ACHN (cell line): ENCODE measurements around the gene PCDHB5.
"Not testable (repeated sequence)": the region's sequence is repeated elsewhere in the genome, so short reads cannot be mapped to it uniquely, and the experiment has no call there.

Source experiments
- DNase-seq: peaks from one replicate; pipeline ENCODE4 v3.0.0-alpha.2; 2015
- in situ Hi-C: cut with HindIII; loops from 2 replicates; pipeline ENCODE4 v1.10.0; 2017; ENCODE audit warnings: low sequenced_read_pairs, low pct_ligation_motif_present, low pct_unique_long_range_greater_than_20kb

The PCDHB5 gene

DNA sequence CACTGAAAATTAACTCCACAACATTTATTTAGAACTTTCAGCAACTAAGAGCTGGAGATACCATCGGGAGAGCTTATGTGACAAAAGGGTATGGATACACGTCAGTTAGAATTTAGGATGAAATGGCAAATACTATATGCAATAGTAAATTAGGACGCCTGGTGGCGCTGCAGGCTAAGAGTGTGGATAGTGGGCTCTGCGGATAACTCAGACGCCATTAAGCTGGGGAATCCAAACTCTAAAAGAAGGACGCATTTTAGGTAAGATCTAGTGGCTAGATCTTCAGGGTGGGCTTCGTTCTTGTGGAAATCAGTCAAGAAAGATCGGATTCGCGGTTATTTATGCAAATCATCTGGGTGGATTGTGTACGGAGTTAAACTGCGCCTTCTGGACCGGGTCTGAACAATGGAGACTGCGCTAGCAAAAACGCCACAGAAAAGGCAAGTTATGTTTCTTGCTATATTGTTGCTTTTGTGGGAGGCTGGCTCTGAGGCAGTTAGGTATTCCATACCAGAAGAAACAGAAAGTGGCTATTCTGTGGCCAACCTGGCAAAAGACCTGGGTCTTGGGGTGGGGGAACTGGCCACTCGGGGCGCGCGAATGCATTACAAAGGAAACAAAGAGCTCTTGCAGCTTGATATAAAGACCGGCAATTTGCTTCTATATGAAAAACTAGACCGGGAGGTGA, at the start of gene PCDHB5:
TSS of gene PCDHB5 (plus strand) at position 177 of the 688 bp plus-strand sequence. CDS start at position 406, 229 bp downstream.
- in situ Hi-C loops = no loop called here
- peak; percentile 5 for DNase-seq

DNA sequence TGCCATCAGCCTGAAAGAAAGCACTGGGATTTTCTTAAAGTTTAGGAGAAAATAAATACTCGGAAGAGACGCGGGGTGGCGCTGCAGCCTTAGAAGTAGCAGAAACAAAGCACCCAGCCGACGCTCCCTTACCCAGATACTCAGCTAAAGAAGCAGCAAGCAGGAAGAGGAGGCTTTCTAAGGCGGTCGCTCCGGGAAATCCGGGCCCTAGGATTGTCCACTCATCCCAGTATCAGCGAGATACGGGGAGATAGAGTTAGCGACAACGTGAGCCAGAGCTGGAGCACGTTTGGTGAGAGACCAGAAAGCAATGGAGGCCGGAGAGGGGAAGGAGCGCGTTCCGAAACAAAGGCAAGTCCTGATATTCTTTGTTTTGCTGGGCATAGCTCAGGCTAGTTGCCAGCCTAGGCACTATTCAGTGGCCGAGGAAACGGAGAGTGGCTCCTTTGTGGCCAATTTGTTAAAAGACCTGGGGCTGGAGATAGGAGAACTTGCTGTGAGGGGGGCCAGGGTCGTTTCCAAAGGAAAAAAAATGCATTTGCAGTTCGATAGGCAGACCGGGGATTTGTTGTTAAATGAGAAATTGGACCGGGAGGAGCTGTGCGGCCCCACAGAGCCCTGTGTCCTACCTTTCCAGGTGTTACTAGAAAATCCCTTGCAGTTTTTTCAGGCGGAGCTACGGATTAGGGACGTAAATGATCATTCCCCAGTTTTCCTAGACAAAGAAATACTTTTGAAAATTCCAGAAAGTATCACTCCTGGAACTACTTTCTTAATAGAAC, 40.3 kb upstream of the PCDHB5 start, which contains the start of gene PCDHB2:
TSS of gene PCDHB2 (plus strand) at position 135 of the 782 bp plus-strand sequence. CDS start at position 311, 176 bp downstream.
- peak; percentile 3 for DNase-seq
- in situ Hi-C loops = no loop called here

DNA sequence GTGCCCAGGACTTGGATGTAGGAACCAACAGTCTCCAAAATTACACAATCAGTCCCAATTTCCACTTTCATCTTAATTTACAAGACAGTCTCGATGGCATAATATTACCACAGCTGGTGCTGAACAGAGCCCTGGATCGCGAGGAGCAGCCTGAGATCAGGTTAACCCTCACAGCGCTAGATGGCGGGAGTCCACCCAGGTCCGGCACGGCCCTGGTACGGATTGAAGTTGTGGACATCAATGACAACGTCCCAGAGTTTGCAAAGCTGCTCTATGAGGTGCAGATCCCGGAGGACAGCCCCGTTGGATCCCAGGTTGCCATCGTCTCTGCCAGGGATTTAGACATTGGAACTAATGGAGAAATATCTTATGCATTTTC, 39.8 kb upstream of the PCDHB5 start:
- in situ Hi-C loops = no loop called here
- DNase-seq = no peak

DNA sequence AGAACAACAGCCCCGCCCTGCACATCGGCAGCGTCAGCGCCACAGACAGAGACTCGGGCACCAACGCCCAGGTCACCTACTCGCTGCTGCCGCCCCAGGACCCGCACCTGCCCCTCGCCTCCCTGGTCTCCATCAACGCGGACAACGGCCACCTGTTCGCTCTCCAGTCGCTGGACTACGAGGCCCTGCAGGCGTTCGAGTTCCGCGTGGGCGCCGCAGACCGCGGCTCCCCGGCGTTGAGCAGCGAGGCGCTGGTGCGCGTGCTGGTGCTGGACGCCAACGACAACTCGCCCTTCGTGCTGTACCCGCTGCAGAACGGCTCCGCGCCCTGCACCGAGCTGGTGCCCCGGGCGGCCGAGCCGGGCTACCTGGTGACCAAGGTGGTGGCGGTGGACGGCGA, 38.8 kb upstream of the PCDHB5 start:
- in situ Hi-C loops, DNase-seq: not testable (repeated sequence)

DNA sequence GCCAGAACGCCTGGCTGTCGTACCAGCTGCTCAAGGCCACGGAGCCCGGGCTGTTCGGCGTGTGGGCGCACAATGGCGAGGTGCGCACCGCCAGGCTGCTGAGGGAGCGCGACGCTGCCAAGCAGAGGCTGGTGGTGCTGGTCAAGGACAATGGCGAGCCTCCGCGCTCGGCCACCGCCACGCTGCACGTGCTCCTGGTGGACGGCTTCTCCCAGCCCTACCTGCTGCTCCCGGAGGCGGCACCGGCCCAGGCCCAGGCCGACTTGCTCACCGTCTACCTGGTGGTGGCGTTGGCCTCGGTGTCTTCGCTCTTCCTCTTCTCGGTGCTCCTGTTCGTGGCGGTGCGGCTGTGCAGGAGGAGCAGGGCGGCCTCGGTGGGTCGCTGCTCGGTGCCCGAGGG, 38.4 kb upstream of the PCDHB5 start:
- DNase-seq, in situ Hi-C loops: not testable (repeated sequence)

DNA sequence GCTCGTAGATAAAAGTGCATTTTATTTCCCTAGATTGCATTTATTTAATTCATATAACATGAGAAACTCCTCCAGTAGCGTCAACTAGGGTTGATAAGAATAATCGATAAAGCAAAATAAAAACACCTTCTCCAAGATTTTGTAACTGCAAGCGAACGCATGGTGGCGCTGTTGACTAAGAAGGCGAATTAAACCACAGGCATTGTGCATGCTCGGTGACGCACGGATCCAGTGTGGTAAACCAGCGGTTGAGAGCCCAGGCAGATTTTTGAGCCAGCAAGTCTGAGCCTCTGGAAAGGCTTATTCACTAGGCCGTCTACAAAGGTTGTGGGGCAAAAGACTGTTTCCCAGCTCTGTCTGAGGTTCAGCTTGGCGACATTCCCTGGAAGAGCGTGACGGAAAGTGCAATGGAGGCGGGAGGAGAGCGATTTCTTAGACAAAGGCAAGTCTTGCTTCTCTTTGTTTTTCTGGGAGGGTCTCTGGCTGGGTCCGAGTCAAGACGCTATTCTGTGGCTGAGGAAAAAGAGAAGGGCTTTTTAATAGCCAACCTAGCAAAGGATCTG, 34.7 kb upstream of the PCDHB5 start, which contains the start of gene PCDHB3:
TSS of gene PCDHB3 (plus strand) at position 231 of the 563 bp plus-strand sequence. CDS start at position 408, 177 bp downstream.
- DNase-seq = no peak
- in situ Hi-C loops = no loop called here

DNA sequence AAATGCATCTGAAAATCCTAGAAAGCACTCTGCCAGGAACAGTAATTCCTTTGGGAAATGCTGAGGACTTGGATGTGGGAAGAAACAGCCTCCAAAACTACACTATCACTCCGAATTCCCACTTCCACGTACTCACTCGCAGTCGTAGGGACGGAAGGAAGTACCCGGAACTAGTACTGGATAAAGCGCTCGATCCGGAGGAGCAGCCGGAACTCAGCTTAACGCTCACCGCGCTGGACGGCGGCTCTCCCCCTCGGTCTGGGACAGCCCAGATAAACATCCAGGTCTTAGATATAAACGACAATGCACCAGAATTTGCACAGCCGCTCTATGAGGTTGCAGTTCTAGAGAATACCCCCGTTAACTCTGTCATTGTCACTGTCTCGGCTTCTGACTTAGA, 33.9 kb upstream of the PCDHB5 start:
- in situ Hi-C loops = no loop called here
- DNase-seq = no peak

DNA sequence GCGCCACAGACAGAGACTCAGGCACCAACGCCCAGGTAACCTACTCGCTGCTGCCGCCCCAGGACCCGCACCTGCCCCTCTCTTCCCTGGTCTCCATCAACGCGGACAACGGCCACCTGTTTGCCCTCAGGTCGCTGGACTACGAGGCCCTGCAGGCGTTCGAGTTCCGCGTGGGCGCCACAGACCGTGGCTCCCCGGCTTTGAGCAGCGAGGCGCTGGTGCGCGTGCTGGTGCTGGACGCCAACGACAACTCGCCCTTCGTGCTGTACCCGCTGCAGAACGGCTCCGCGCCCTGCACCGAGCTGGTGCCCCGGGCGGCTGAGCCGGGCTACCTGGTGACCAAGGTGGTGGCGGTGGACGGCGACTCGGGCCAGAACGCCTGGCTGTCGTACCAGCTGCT, 32.9 kb upstream of the PCDHB5 start:
- in situ Hi-C loops, DNase-seq: not testable (repeated sequence)

DNA sequence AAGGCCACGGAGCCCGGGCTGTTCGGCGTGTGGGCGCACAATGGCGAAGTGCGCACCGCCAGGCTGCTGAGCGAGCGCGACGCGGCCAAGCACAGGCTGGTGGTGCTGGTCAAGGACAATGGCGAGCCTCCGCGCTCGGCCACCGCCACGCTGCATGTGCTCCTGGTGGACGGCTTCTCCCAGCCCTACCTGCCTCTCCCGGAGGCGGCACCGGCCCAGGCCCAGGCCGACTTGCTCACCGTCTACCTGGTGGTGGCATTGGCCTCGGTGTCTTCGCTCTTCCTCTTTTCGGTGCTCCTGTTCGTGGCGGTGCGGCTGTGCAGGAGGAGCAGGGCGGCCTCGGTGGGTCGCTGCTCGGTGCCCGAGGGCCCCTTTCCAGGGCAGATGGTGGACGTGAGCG, 32.5 kb upstream of the PCDHB5 start:
- in situ Hi-C loops = not testable (repeated sequence)

DNA sequence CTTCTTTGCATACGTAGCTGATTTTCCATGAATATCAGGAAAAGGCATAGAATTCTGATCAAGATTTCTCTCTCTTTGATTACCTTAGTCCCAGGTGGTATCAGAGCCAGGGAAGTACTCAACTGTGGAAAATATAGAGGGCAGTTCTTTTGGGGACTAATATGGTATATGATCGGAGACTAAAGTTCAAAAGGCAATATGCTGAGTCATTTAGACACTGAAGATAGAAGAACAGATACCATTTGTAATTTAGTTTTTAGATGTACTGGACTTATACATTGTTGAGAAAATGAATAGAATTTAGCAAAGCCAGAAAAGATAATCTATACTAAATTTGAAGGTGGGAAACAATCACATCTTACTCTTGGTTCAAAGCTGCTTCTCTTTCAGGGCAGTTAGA, 29.7 kb upstream of the PCDHB5 start:
- no peak for DNase-seq
- in situ Hi-C loops = no loop called here

More for the DNA sequence above, 32.5 kb upstream of the PCDHB5 start:
- DNase-seq = not testable (repeated sequence)

DNA sequence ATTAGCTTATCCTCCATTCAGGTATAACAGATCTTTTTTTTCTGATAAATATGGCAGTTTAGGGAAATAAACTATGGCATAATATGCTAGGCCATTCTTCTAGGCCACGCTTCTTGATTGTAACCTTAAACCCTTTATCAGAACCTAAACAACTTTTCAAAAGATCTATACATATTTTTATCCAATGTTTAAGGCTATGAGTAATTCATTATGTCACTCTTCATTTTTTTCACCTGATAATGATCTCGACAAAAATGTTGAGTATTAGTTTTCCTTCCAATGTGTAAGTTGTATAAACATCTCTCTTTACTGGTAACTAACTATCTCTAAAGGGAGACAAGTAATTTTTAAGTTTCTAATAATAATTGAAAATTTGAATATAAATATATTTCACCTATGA, 15.8 kb upstream of the PCDHB5 start:
- DNase-seq = no peak
- in situ Hi-C loops = no loop called here

DNA sequence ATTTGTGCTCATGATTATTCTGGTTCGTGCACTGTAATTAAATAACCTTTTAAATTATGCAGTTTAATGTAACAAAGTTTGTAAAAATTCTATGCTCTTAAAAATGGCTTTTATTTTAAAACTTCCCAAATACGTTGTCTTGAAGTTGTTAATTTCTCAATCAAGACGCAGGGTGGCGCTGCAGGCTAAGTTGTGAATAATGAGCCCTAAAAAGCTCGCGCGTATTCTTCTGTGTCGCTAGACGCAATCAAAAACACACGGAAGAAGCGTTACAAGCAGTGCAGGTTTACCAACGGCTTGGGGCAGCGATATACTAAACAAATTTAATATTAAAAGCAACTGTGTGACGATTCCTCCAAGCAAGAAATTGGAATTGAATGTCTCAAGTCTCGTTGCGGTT, 13.4 kb upstream of the PCDHB5 start, which contains the start of gene PCDHB4:
TSS of gene PCDHB4 (plus strand) at position 256 of the 400 bp plus-strand sequence. CDS start 181 bp downstream, outside the sequence.
- DNase-seq = no peak

DNA sequence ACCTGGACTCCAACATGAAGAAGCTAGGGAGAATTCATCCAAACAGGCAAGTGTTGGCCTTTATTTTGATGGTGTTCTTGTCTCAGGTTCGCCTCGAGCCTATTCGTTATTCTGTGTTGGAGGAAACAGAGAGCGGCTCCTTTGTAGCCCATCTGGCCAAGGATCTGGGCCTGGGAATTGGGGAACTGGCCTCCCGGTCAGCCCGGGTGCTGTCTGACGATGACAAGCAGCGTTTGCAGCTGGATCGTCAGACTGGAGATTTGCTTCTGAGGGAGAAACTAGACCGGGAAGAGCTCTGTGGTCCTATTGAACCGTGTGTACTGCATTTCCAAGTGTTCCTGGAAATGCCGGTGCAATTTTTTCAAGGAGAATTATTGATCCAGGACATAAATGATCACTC, 13.0 kb upstream of the PCDHB5 start:
- in situ Hi-C loops = no loop called here
- DNase-seq = no peak

More for the DNA sequence above, 13.4 kb upstream of the PCDHB5 start, which contains the start of gene PCDHB4:
- in situ Hi-C loops = no loop called here

DNA sequence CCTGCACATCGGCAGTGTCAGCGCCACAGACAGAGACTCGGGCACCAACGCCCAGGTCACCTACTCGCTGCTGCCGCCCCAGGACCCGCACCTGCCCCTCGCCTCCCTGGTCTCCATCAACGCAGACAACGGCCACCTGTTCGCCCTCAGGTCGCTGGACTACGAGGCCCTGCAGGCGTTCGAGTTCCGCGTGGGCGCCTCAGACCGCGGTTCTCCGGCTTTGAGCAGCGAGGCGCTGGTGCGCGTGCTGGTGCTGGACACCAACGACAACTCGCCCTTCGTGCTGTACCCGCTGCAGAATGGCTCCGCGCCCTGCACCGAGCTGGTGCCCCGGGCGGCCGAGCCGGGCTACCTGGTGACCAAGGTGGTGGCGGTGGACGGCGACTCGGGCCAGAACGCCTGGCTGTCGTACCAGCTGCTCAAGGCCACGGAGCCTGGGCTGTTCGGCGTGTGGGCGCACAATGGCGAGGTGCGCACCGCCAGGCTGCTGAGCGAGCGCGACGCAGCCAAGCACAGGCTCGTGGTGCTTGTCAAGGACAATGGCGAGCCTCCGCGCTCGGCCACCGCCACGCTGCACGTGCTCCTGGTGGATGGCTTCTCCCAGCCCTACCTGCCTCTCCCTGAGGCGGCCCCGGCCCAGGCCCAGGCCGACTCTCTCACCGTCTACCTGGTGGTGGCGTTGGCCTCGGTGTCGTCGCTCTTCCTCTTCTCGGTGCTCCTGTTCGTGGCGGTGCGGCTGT, 11.4 kb upstream of the PCDHB5 start:
- in situ Hi-C loops, DNase-seq: not testable (repeated sequence)

DNA sequence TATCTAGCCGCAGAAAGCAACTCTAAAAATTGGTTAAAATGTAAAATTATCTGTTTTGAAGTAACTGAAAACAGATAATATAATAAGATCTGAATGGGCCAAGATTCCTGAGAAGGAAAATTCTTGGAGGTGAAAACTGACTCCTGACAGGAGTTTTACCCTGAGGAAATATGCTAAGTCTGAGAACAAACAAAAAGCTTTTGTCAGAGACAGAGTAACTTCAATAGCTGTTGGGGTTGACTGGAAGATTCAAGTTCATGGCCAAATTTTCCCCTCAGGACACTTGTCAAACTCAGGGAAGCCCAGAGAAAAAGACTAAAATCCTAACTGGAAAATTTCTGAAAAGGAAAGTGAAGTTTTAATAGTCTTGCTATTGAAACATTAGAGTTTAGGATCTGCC, 7.7 kb upstream of the PCDHB5 start:
- in situ Hi-C loops = no loop called here

DNA sequence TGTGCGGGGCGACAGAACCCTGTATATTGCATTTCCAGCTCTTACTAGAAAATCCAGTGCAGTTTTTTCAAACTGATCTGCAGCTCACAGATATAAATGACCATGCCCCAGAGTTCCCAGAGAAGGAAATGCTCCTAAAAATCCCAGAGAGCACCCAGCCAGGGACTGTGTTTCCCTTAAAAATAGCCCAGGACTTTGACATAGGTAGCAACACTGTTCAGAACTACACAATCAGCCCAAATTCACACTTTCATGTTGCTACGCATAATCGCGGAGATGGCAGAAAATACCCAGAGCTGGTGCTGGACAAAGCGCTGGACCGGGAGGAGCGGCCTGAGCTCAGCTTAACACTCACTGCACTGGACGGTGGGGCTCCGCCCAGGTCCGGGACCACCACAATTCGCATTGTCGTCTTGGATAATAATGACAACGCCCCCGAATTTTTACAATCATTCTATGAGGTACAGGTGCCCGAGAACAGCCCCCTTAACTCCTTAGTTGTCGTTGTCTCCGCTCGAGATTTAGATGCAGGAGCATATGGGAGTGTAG, 786 bp downstream of the PCDHB5 start:
- no peak for DNase-seq
- in situ Hi-C loops = no loop called here

More for the DNA sequence above, 7.7 kb upstream of the PCDHB5 start:
- DNase-seq = no peak

DNA sequence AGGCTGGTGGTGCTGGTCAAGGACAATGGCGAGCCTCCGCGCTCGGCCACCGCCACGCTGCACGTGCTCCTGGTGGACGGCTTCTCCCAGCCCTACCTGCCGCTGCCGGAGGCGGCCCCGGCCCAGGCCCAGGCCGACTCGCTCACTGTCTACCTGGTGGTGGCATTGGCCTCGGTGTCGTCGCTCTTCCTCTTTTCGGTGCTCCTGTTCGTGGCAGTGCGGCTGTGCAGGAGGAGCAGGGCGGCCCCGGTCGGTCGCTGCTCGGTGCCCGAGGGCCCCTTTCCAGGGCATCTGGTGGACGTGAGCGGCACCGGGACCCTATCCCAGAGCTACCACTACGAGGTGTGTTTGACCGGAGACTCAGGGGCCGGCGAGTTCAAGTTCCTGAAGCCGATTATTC, 2.3 kb downstream of the PCDHB5 start:
- in situ Hi-C loops, DNase-seq: not testable (repeated sequence)

DNA sequence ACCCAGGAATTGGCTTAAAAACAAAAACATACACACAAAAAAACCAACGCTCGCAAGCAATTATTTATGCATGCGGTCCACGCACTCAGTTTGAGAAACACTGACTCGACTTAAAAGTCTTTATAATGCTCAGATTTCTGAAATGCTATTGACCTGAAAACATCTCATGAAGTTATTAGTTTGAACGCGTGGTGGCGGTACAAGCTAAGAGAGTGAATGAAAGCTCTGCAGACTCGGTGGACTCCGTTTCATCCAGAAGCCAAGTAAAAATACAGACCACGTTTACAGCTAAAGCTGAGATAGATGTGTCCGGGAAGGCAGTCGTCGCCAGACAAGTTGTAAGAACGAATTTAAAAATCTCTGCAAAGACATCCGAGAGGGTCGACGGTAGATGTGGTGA, 14.8 kb downstream of the PCDHB5 start, which contains the start of gene PCDHB6:
TSS of gene PCDHB6 (plus strand) at position 246 of the 400 bp plus-strand sequence. CDS start 201 bp downstream, outside the sequence.
- no peak for DNase-seq

More for the DNA sequence above, 14.8 kb downstream of the PCDHB5 start, which contains the start of gene PCDHB6:
- in situ Hi-C loops = no loop called here
